NCI-H526 treated with DMSO at 0.1 percent for 48 hours (cell line): ENCODE measurements around the gene RGMA.

ENCODE experiments used
- DNase-seq: peaks from one replicate; lab custom pipeline; 2025; lab: John Stamatoyannopoulos, UW

RGMA gene

DNA sequence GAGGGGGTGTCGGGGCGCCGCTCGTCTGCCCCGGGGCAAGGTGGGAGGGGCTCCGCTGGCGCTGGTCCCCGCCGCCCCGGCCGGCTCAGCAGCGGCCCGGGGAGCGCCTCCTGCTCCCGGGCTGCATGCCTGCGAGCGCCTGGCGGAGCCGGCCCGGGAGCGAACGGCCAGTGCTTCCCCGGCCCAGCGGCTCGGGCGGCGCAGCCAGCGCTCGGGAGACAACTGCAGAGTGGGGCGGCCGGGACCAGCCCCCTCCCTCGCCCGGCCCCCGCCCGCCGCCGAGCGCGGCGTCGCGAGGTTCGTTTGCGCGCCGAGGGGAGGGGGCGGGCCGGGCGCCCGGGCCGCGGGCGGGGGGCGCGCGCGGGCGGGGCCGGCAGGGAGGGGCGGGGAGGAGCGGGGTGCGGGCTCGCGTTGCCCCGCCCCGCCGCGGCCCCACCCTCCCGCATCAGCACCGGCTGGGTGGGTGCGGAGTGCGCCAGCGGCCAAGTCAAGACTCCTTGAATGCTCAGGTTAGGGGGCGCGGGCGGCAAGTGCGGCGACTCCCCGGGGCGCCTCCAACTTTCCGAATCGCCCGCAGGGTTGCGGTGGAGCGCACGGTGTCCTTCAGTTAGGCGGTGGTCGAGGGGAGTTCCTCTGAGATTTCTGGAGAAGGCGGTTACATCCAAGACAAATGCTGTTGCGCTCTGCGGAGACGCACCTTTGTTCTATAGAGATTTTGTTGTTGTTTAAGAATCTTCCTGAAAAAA, at the start of gene RGMA:
TSS of gene RGMA (minus strand) at position 231 of the 746 bp plus-strand sequence. CDS start 279 bp downstream, outside the sequence.
- DNase-seq: peak; percentile 20

DNA sequence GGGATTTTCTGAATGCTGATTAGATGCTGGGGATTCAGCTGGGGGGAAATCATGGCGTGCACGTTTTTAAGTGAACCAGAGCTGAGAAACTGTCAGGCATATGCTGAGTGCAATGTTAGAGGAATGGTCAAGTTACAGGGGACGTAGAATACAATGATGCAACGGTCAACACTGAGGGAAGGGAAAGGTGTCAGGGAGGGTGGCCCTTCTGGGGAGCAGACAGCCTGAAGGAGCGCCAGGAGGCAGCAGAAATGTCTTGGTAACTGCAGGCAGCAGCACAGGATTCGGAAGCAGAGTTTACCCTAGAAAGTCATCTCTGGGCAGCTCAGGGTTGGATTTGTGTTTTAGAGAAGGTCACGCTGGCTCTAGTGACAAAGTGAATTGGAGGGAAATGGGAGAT, 47.6 kb upstream of the RGMA start:
- no peak for DNase-seq

DNA sequence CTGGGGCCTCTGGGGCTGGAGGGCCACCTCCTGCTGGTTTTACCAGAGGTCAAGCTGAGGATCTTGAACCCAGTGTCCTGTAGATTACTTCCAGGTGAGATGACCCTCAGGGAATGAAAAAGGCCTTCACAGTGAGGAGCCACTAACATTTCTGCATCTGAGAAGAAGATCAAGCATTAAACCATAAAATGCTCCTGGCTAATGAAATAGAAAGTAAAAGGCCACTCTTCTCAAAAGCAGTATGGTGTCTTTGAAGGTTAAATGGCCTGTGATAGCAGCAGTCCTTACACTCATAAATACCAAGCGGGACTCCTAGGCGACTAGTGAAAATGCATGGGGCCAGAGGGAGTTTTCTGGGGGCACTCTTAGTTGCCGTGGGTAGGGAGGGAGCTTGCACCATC, 47.0 kb upstream of the RGMA start:
- no peak for DNase-seq

- DNase-seq: no peak
Measured at GRCh38 chr15:93135459-93135858, 46.4 kb upstream of the RGMA start.

- DNase-seq: no peak
Measured at GRCh38 chr15:93131485-93132095, 42.6 kb upstream of the RGMA start.

GRCh38 chr15:93129702-93130488, 40.9 kb upstream of the RGMA start:
- DNase-seq: no peak

GRCh38 chr15:93127286-93127685, 38.3 kb upstream of the RGMA start:
- no peak for DNase-seq

DNA sequence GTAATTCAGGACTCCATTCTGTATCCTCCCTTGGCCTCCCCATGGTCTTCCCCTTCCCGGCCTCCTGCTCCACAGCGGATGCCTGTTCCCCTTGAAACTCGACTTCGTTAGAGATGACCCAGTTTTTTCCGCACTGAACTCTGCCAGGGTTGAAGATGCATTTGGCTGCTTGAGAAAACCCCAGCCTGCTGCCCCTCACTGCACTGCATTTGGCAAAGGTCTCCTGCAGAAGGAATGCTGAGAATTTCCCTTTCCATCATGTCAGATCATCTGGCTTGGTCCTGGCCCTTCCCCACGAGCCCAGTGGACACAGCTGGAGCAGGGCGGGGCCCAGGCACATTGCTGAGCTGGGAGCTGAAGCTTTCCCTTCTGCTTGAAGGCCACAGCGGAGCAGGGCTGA, 37.6 kb upstream of the RGMA start:
- DNase-seq: no peak

- no peak for DNase-seq
Measured at GRCh38 chr15:93126148-93126547, 37.1 kb upstream of the RGMA start.

GRCh38 chr15:93124126-93124525, 35.1 kb upstream of the RGMA start:
- no peak for DNase-seq

- peak; percentile 9 for DNase-seq
Measured at GRCh38 chr15:93121973-93122910, 33.2 kb upstream of the RGMA start.

DNA sequence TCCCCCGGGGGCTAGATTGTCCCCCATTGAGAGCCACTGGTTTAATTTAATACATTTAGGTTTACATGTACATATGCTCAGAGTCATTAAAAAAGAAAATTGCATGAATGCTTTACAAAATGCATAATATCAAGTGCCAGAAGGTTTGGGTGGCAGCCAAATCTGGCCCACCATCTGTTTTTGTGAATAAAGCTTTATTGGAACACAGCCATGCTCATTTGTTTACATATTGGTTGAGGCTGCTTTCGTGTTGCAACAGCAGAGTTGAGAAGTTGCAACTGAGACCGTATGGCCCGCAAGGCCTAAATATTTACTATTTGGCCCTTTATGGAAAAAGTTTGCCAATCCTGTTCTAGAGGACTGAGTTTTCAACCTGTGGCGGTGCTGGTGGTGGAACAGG, 32.1 kb upstream of the RGMA start:
- DNase-seq: no peak

- no peak for DNase-seq
Measured at GRCh38 chr15:93118904-93119303, 29.9 kb upstream of the RGMA start.

GRCh38 chr15:93111451-93111850, 22.4 kb upstream of the RGMA start:
- no peak for DNase-seq

DNA sequence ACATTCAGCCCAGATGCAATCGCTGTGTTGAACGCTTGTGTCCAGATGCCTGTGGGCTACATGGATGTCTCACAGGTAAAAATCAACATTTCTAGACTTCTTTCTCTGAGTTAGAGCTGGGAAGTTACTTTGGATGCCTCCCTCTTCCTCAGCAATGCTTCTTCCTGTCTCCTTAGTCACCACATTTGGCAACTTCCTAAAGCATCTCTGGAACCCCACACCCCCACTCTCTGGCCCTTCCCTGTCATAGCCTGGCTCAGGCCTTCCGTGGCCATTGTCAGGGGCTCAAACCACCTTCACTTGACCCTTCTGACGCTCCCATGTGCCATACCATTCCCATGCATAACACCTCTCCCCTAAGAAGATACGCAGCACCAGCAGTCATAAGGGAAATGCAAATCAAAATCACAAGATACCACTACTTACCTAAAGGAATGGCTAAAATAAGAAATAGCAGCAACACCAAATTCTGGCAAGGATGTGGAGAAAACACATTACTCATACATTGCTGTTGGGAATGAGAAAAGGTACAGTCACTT, 21.6 kb upstream of the RGMA start:
- no peak for DNase-seq

- DNase-seq: no peak
Measured at GRCh38 chr15:93109336-93110102, 20.5 kb upstream of the RGMA start.

DNA sequence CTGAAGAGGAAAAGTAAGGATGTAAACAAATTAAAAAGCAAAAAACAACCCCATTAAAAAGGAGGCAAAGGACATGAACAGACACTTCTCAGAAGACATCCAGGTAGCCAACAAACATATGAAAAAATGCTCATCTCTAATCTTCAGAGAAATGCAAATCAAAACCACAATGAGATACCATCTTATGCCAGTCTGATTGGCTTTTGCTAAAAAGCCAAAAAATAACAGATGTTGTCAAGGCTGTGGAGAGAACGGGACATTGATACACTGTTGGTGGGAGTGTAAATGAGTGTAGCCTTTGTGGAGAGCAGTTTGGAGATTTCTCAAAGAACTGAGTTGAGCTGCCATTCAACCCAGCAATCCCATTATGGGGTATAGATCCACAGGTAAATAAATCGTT, 18.6 kb upstream of the RGMA start:
- DNase-seq: no peak

- no peak for DNase-seq
Measured at GRCh38 chr15:93105485-93105884, 16.5 kb upstream of the RGMA start.

GRCh38 chr15:93103823-93104222, 14.8 kb upstream of the RGMA start:
- no peak for DNase-seq

DNA sequence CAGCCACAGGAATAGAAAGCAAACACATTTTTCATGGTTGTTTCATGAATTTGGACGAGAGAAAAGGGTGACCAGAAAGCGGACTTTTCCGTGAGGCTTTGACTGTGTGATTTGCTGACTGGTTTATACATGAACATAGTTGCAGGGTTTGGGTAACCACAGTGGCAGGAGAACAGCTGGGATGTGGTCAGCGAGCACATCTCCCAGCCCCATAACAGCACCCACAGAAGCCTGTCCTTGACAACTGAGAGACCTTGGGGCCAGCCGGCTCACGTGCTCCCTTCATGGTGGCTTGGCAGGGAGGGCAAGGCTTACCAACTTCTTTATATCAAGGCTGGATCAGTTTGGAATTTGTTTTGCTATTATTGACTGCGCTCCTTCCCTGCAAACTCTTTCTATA, 13.2 kb upstream of the RGMA start:
- no peak for DNase-seq

DNA sequence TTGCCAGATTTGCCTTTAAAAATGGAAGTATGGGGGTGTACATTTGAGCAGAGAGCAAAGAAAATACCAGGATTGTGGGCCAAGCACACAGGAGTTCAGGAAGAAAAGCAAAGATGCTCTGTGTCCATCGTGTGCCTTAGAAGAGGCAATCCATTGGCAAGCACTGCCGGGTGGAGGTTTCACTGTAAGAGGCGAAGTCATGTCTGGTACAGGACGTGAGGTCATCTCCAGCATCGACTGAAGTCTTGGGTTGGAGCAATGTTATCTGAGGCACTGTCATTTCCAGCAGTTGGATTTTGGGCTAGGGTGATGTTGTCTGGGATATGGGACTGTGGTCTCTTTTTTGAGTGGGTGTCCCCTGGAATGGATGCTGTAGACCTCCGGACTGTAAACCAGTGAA, 4.8 kb upstream of the RGMA start:
- no peak for DNase-seq
